CD14-positive monocyte (primary cell): ENCODE measurements around the gene LGI4. TPM values are rescaled to one million over a fixed set of nuclear protein-coding genes. Genes with fewer than 3 reads are reported as not detected.

ENCODE experiments used
- DNase-seq, 3 donors: peaks; one replicate each; pipeline ENCODE4 v3.0.0-alpha.2; 2011 to 2022
- H2AFZ ChIP-seq: 2 replicates; pipeline ENCODE4 v1.6.0; 2012; ENCODE audit warnings: mild to moderate bottlenecking, low read depth, low read length, inconsistent platforms; ENCODE audit not compliant: insufficient read depth, poor library complexity, severe bottlenecking
- H3K27ac ChIP-seq, 2 donors: 1 replicate in 1 of 2; 2 replicates in 1 of 2; pipeline ENCODE4 v1.5.1; 2012 to 2013; ENCODE audit warnings: low read length in 2 of 2, control low read depth in 1 of 2, inconsistent platforms in 1 of 2, low read depth in 1 of 2, mild to moderate bottlenecking in 1 of 2
- H3K27me3 ChIP-seq, 2 donors: one replicate each; pipeline versions ENCODE4 v1.6.0 to v1.6.1; 2011 to 2013; ENCODE audit warnings: low read length in 2 of 2; ENCODE audit not compliant: control insufficient read depth in 2 of 2, insufficient read depth in 2 of 2
- H3K36me3 ChIP-seq, 2 donors: replicated peaks in 1 of 2; 1 replicate in 1 of 2; 2 replicates in 1 of 2; pipeline versions ENCODE4 v1.5.1 to v1.6.1; 2012 to 2013; ENCODE audit warnings: low read length in 2 of 2, control low read depth in 1 of 2, inconsistent platforms in 1 of 2, mild to moderate bottlenecking in 1 of 2; ENCODE audit not compliant: insufficient read depth in 2 of 2, control insufficient read depth in 1 of 2
- H3K4me1 ChIP-seq, 2 donors: 1 replicate in 1 of 2; 2 replicates in 1 of 2; pipeline versions ENCODE4 v1.5.1 to v1.6.1; 2012 to 2013; ENCODE audit warnings: low read length in 2 of 2, control low read depth in 1 of 2, inconsistent platforms in 1 of 2, mild to moderate bottlenecking in 1 of 2, moderate library complexity in 1 of 2; ENCODE audit not compliant: insufficient read depth in 2 of 2, control insufficient read depth in 1 of 2
- H3K4me2 ChIP-seq: replicated peaks from 2 replicates; pipeline ENCODE3; 2012; ENCODE audit warnings: low read length, moderate library complexity, mild to moderate bottlenecking; ENCODE audit not compliant: poor library complexity, severe bottlenecking; ENCODE audit errors: extremely low read depth
- H3K4me3 ChIP-seq, 3 experiments: fragments of 200-600 bp in 1 of 3; sonication (generic) in 1 of 3; replicated peaks in 1 of 3; 1 replicate in 2 of 3; 2 replicates in 1 of 3; pipeline ENCODE4 v1.5.1; 2011 to 2013; ENCODE audit warnings: low read length in 3 of 3, mild to moderate bottlenecking in 3 of 3, control low read depth in 2 of 3, low read depth in 2 of 3, inconsistent platforms in 1 of 3, moderate library complexity in 1 of 3
- H3K79me2 ChIP-seq: 2 replicates; pipeline ENCODE4 v1.6.0; 2012; ENCODE audit warnings: mild to moderate bottlenecking, control low read depth, inconsistent platforms, low read length, moderate library complexity; ENCODE audit not compliant: insufficient read depth
- H3K9ac ChIP-seq: 2 replicates; pipeline ENCODE4 v1.6.0; 2017; ENCODE audit warnings: low read length, mild to moderate bottlenecking; ENCODE audit not compliant: insufficient read depth, poor library complexity, severe bottlenecking
- H3K9me3 ChIP-seq, 2 donors: replicated peaks in 1 of 2; 1 replicate in 1 of 2; 2 replicates in 1 of 2; pipeline versions ENCODE4 v1.5.1 to v1.6.1; 2012 to 2013; ENCODE audit warnings: low read length in 2 of 2, control low read depth in 1 of 2; ENCODE audit not compliant: control insufficient read depth in 1 of 2, insufficient read depth in 1 of 2
- H4K20me1 ChIP-seq: 2 replicates; pipeline ENCODE4 v1.6.0; 2012; ENCODE audit warnings: mild to moderate bottlenecking, low read length, control low read depth, moderate library complexity; ENCODE audit not compliant: insufficient read depth
- H3K27ac Mint-ChIP-seq, 7 donors: one replicate each; pipeline ENCODE4 v1.8.0; 2020; ENCODE audit warnings: mild to moderate bottlenecking in 7 of 7, mixed read lengths in 7 of 7, moderate library complexity in 6 of 7, inconsistent platforms in 2 of 7
- H3K27me3 Mint-ChIP-seq, 3 donors: one replicate each; pipeline ENCODE4 v1.8.0; 2021 to 2022; ENCODE audit warnings: low read depth in 3 of 3, mild to moderate bottlenecking in 3 of 3, mixed read lengths in 3 of 3, moderate library complexity in 3 of 3, inconsistent platforms in 1 of 3
- H3K36me3 Mint-ChIP-seq, 2 donors: one replicate each; pipeline ENCODE4 v1.8.0; 2020; ENCODE audit warnings: mixed read lengths in 2 of 2, inconsistent platforms in 1 of 2, mild to moderate bottlenecking in 1 of 2
- H3K4me1 Mint-ChIP-seq: one replicate; pipeline ENCODE4 v1.8.0; 2020; ENCODE audit warnings: mild to moderate bottlenecking, mixed read lengths
- H3K4me3 Mint-ChIP-seq, 2 donors: one replicate each; pipeline ENCODE4 v1.8.0; 2020; ENCODE audit warnings: mild to moderate bottlenecking in 2 of 2, mixed read lengths in 2 of 2, moderate library complexity in 1 of 2
- H3K9me3 Mint-ChIP-seq, 7 donors: one replicate each; pipeline ENCODE4 v1.8.0; 2020 to 2022; ENCODE audit warnings: mixed read lengths in 7 of 7, mild to moderate bottlenecking in 6 of 7, moderate library complexity in 6 of 7, inconsistent platforms in 2 of 7
- CTCF ChIP-seq: fragments of 200-600 bp; IDR thresholded peaks from one replicate; pipeline ENCODE4 v1.8.0; 2022; ENCODE audit warnings: antibody characterized with exemption, mild to moderate bottlenecking
- WGBS: methylation state at CpG from one replicate; pipeline ENCODE4 v1.1.5; 2013; ENCODE audit warnings: missing lambda C conversion rate; ENCODE audit not compliant: insufficient coverage; 5-methylcytosine and 5-hydroxymethylcytosine counted together
- intact Hi-C, 2 donors: fragments of 100-400 bp; cut with micrococcal nuclease; formaldehyde crosslinking; loops; one replicate each; pipeline versions ENCODE4 v1.15.0 to v1.15.1; 2023
- polyA plus RNA-seq, 3 donors: library from polyadenylated mRNA; depleted of rRNA in 1 of 3; unstranded in 2 of 3; stranded (reverse) in 1 of 3; fragments of 300-500 nt in 2 of 3; fragments of >200 nt in 1 of 3; fragmentation: Illumina TruSeq in 2 of 3; gene quantifications; 1 replicate in 2 of 3; 2 replicates in 1 of 3; pipeline ENCODE4 v1.2.3, GENCODE V29; 2012 to 2021

LGI4 gene
- polyA plus RNA-seq, 3 donors = 1.1 TPM; not detected in 2

GRCh38 chr19:35181387-35181786 is 46.5 kb upstream of the LGI4 start:
- no CpG with 5 or more reads among the region's 1 CpG for WGBS
- H3K4me1 ChIP-seq = peaks cover under 1 to 2% of the 10 kb centered on the region in 2 donors
- TF ChIP-seq CTCF = no peak
- no peaks in the 10 kb centered on the region for H3K36me3 Mint-ChIP-seq
- no peak for DNase-seq
- H3K4me3 ChIP-seq = no peak overlapping the region
- H3K4me3 Mint-ChIP-seq = no peak overlapping the region
- peaks cover 20% of the 10 kb centered on the region for H3K4me1 Mint-ChIP-seq
- no peaks in the 10 kb centered on the region for H4K20me1 ChIP-seq
- no peak overlapping the region for H3K4me2 ChIP-seq
- no peak overlapping the region for H2AFZ ChIP-seq
- no peak overlapping the region for H3K27ac ChIP-seq
- no peaks in the 10 kb centered on the region for H3K27me3 ChIP-seq
- no peaks in the 10 kb centered on the region for H3K36me3 ChIP-seq
- no peak overlapping the region for H3K9ac ChIP-seq
- peaks cover 0 to 5% (median 2%) of the 10 kb centered on the region in 3 donors for H3K27me3 Mint-ChIP-seq
- H3K27ac Mint-ChIP-seq = no peak overlapping the region
- H3K9me3 ChIP-seq = no peaks in the 10 kb centered on the region
- intact Hi-C loops = no loop called here
- H3K9me3 Mint-ChIP-seq = peaks cover 0 to 13% (median 7%) of the 10 kb centered on the region in 7 donors
- H3K79me2 ChIP-seq = no peaks in the 10 kb centered on the region

GRCh38 chr19:35179830-35180229 is 45.0 kb upstream of the LGI4 start:
- Histone ChIP-seq H3K4me2 (no peak overlapping the region), H4K20me1 (no peaks in the 10 kb centered on the region), H3K27me3 (no peaks in the 10 kb centered on the region), H3K27ac (no peak overlapping the region), H3K4me3 (no peak overlapping the region), H3K79me2 (no peaks in the 10 kb centered on the region), H3K4me1 (peaks cover 16 to 17% of the 10 kb centered on the region in 2 donors), H3K9me3 (no peaks in the 10 kb centered on the region), H3K9ac (no peak overlapping the region), H3K36me3 (no peaks in the 10 kb centered on the region), H2AFZ (no peak overlapping the region)
- Mint-ChIP-seq H3K4me3 (no peak overlapping the region), H3K27me3 (peaks cover 0 to 3% (median 2%) of the 10 kb centered on the region in 3 donors), H3K4me1 (peaks cover 36% of the 10 kb centered on the region), H3K36me3 (no peaks in the 10 kb centered on the region), H3K27ac (peak overlapping the region in 1 of 7 donors; percentile 43), H3K9me3 (peaks cover 0 to 13% (median 6%) of the 10 kb centered on the region in 7 donors)
- 17% methylated on average over 1 of the region's 3 CpGs for WGBS
- no peak for TF ChIP-seq CTCF
- intact Hi-C loops = loop anchor here in 1 of 2 donors (5.0 kb wide), 1 partner anchor 32 kb away; no protein-coding TSS in a partner anchor
- DNase-seq = no peak
